ENCODE results near the gene GORASP2. TPM values are rescaled to one million over a fixed set of nuclear protein-coding genes. Genes with fewer than 3 reads are reported as not detected.

GORASP2 gene
- total RNA-seq, 1 donor from 2014 or later, result 94.7 TPM

- no peaks in the 10 kb centered on the region for H3K9me3 Mint-ChIP-seq (ENCODE audit: unreplicated experiment)
- H3K27me3 Mint-ChIP-seq (ENCODE audit: unreplicated experiment), result no peaks in the 10 kb centered on the region
- no peak for DNase-seq (ENCODE audit: extremely low spot score, unreplicated experiment)
- peaks cover 41% of the 10 kb centered on the region for H3K4me1 Mint-ChIP-seq (ENCODE audit: unreplicated experiment)
- peaks cover 3% of the 10 kb centered on the region for H3K36me3 Mint-ChIP-seq (ENCODE audit: unreplicated experiment)
- no peak overlapping the region for H3K4me3 Mint-ChIP-seq (ENCODE audit: unreplicated experiment)
- TF ChIP-seq, protein P1, sequence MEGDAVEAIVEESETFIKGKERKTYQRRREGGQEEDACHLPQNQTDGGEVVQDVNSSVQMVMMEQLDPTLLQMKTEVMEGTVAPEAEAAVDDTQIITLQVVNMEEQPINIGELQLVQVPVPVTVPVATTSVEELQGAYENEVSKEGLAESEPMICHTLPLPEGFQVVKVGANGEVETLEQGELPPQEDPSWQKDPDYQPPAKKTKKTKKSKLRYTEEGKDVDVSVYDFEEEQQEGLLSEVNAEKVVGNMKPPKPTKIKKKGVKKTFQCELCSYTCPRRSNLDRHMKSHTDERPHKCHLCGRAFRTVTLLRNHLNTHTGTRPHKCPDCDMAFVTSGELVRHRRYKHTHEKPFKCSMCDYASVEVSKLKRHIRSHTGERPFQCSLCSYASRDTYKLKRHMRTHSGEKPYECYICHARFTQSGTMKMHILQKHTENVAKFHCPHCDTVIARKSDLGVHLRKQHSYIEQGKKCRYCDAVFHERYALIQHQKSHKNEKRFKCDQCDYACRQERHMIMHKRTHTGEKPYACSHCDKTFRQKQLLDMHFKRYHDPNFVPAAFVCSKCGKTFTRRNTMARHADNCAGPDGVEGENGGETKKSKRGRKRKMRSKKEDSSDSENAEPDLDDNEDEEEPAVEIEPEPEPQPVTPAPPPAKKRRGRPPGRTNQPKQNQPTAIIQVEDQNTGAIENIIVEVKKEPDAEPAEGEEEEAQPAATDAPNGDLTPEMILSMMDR (IDR thresholded peaks at IDR 0.05), result no peak
- H3K27ac Mint-ChIP-seq (ENCODE audit: unreplicated experiment), result no peak overlapping the region
These were observed 11.0 kb downstream of the GORASP2 start for GRCh38 chr2:170940066-170940465.

- no peak for DNase-seq (ENCODE audit: extremely low spot score, unreplicated experiment)
- TF ChIP-seq, protein P1 (IDR thresholded peaks at IDR 0.05), result no peak
- no peaks in the 10 kb centered on the region for H3K27me3 Mint-ChIP-seq (ENCODE audit: unreplicated experiment)
- H3K4me1 Mint-ChIP-seq (ENCODE audit: unreplicated experiment), result peaks cover 44% of the 10 kb centered on the region
- H3K36me3 Mint-ChIP-seq (ENCODE audit: unreplicated experiment), result peaks cover 3% of the 10 kb centered on the region
- no peaks in the 10 kb centered on the region for H3K9me3 Mint-ChIP-seq (ENCODE audit: unreplicated experiment)
- no peak overlapping the region for H3K4me3 Mint-ChIP-seq (ENCODE audit: unreplicated experiment)
- no peak overlapping the region for H3K27ac Mint-ChIP-seq (ENCODE audit: unreplicated experiment)
These were observed 13.6 kb downstream of the GORASP2 start for GRCh38 chr2:170942615-170943014.

GRCh38 chr2:170943041-170943440, 14.0 kb downstream of the GORASP2 start:
- Mint-ChIP-seq H3K27ac (ENCODE audit: unreplicated experiment) (no peak overlapping the region), H3K4me3 (ENCODE audit: unreplicated experiment) (no peak overlapping the region), H3K4me1 (ENCODE audit: unreplicated experiment) (peaks cover 44% of the 10 kb centered on the region), H3K27me3 (ENCODE audit: unreplicated experiment) (no peaks in the 10 kb centered on the region), H3K9me3 (ENCODE audit: unreplicated experiment) (no peaks in the 10 kb centered on the region), H3K36me3 (ENCODE audit: unreplicated experiment) (peaks cover 3% of the 10 kb centered on the region)
- no peak for DNase-seq (ENCODE audit: extremely low spot score, unreplicated experiment)
- TF ChIP-seq, protein P1 (IDR thresholded peaks at IDR 0.05), result no peak

GRCh38 chr2:170943596-170943995, 14.5 kb downstream of the GORASP2 start:
- Mint-ChIP-seq H3K4me1 (ENCODE audit: unreplicated experiment) (peaks cover 42% of the 10 kb centered on the region), H3K4me3 (ENCODE audit: unreplicated experiment) (no peak overlapping the region), H3K36me3 (ENCODE audit: unreplicated experiment) (peaks cover 3% of the 10 kb centered on the region), H3K9me3 (ENCODE audit: unreplicated experiment) (no peaks in the 10 kb centered on the region), H3K27me3 (ENCODE audit: unreplicated experiment) (no peaks in the 10 kb centered on the region), H3K27ac (ENCODE audit: unreplicated experiment) (no peak overlapping the region)
- TF ChIP-seq, protein P1 (IDR thresholded peaks at IDR 0.05), result no peak
- no peak for DNase-seq (ENCODE audit: extremely low spot score, unreplicated experiment)

DNA sequence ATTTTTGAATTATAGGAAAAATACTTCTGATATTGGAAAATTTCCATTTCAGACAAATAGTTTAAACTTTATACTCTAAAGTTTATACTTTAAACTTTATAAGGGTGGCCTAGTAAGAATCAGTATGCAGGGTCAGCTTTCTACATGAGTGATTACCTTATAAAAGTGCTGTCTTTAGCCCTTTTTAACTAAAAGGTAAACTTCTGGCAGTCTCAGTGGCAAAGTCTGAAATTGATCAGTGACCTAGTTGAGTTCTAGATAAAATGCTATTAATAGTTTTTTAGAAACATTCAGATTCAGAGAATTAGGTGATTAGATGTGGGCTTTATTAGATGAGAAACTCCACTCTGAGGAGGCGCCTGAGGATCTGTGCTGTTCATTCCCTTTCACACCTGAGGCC, 15.5 kb downstream of the GORASP2 start:
- H3K27me3 Mint-ChIP-seq (ENCODE audit: unreplicated experiment), result no peaks in the 10 kb centered on the region
- H3K4me3 Mint-ChIP-seq (ENCODE audit: unreplicated experiment), result no peak overlapping the region
- TF ChIP-seq, protein P1 (IDR thresholded peaks at IDR 0.05), result no peak
- DNase-seq (ENCODE audit: extremely low spot score, unreplicated experiment), result no peak
- H3K36me3 Mint-ChIP-seq (ENCODE audit: unreplicated experiment), result peaks cover 7% of the 10 kb centered on the region
- no peaks in the 10 kb centered on the region for H3K9me3 Mint-ChIP-seq (ENCODE audit: unreplicated experiment)
- no peak overlapping the region for H3K27ac Mint-ChIP-seq (ENCODE audit: unreplicated experiment)
- H3K4me1 Mint-ChIP-seq (ENCODE audit: unreplicated experiment), result peaks cover 34% of the 10 kb centered on the region

All from osteocyte (in vitro differentiated cells).